ENCODE results near the gene GARNL3.

GARNL3 gene

GRCh38 chr9:127356906-127357305 lies 92.3 kb downstream of the GARNL3 start:
- DNase-seq = no peak

GRCh38 chr9:127358023-127358535 lies 93.5 kb downstream of the GARNL3 start:
- DNase-seq = no peak

GRCh38 chr9:127358770-127359169 lies 94.2 kb downstream of the GARNL3 start:
- no peak for DNase-seq

GRCh38 chr9:127360250-127360649 lies 95.7 kb downstream of the GARNL3 start:
- no peak for DNase-seq

GRCh38 chr9:127360829-127361228 lies 96.3 kb downstream of the GARNL3 start:
- DNase-seq = peak; percentile 70

- no peak for DNase-seq
Observed at GRCh38 chr9:127361561-127361960, 97.0 kb downstream of the GARNL3 start.

GRCh38 chr9:127362829-127363228 lies 98.3 kb downstream of the GARNL3 start:
- DNase-seq = no peak

- DNase-seq = no peak
Observed at GRCh38 chr9:127365461-127365860, 100.9 kb downstream of the GARNL3 start.

GRCh38 chr9:127366594-127366993 lies 102.0 kb downstream of the GARNL3 start:
- DNase-seq = no peak

- DNase-seq = no peak
Observed at GRCh38 chr9:127368852-127369402, 104.4 kb downstream of the GARNL3 start.

GRCh38 chr9:127369428-127369827 lies 104.9 kb downstream of the GARNL3 start:
- no peak for DNase-seq

GRCh38 chr9:127370147-127370579 lies 105.6 kb downstream of the GARNL3 start:
- no peak for DNase-seq

GRCh38 chr9:127370672-127371648 lies 106.4 kb downstream of the GARNL3 start:
- DNase-seq = no peak

GRCh38 chr9:127380479-127380878 lies 115.9 kb downstream of the GARNL3 start:
- DNase-seq = no peak

- DNase-seq = no peak
Observed at GRCh38 chr9:127382541-127382940, 118.0 kb downstream of the GARNL3 start.

- DNase-seq = no peak
Observed at GRCh38 chr9:127384016-127384730, 119.6 kb downstream of the GARNL3 start.

GRCh38 chr9:127384901-127385300 lies 120.3 kb downstream of the GARNL3 start:
- no peak for DNase-seq

GRCh38 chr9:127386249-127386648 lies 121.7 kb downstream of the GARNL3 start:
- no peak for DNase-seq

GRCh38 chr9:127386981-127387380 lies 122.4 kb downstream of the GARNL3 start:
- no peak for DNase-seq

- DNase-seq = peak; percentile 55
Observed at GRCh38 chr9:127388037-127388855, 123.7 kb downstream of the GARNL3 start.

GRCh38 chr9:127388856-127389238 lies 124.3 kb downstream of the GARNL3 start:
- DNase-seq = no peak
